Retina (tissue), 1 donor: ENCODE results near the gene HKDC1.
"Not testable (repeated sequence)": the region's sequence is repeated elsewhere in the genome, so short reads cannot be mapped to it uniquely, and the experiment has no call there.

Experiments used
- DNase-seq: peaks from one replicate; pipeline ENCODE4 v3.0.0-alpha.2; 2016

Gene HKDC1

GRCh38 chr10:69243817-69244216 lies 23.7 kb downstream of the HKDC1 start:
- no peak for DNase-seq

- no peak for DNase-seq
Observed at GRCh38 chr10:69246036-69246435, 25.9 kb downstream of the HKDC1 start.

GRCh38 chr10:69246581-69247312 lies 26.6 kb downstream of the HKDC1 start:
- no peak for DNase-seq

GRCh38 chr10:69247313-69247710 lies 27.2 kb downstream of the HKDC1 start:
- DNase-seq = no peak

- no peak for DNase-seq
Observed at GRCh38 chr10:69248117-69248730, 28.1 kb downstream of the HKDC1 start.

GRCh38 chr10:69250041-69250440 lies 29.9 kb downstream of the HKDC1 start:
- DNase-seq = no peak

- DNase-seq = not testable (repeated sequence)
Observed at GRCh38 chr10:69251417-69251816, 31.3 kb downstream of the HKDC1 start.

- no peak for DNase-seq
Observed at GRCh38 chr10:69253171-69253570, 33.0 kb downstream of the HKDC1 start.

- DNase-seq = no peak
Observed at GRCh38 chr10:69254877-69255276, 34.7 kb downstream of the HKDC1 start.

GRCh38 chr10:69259547-69260243 lies 39.6 kb downstream of the HKDC1 start:
- DNase-seq = no peak

- DNase-seq = no peak
Observed at GRCh38 chr10:69261184-69261583, 41.1 kb downstream of the HKDC1 start.

- no peak for DNase-seq
Observed at GRCh38 chr10:69262292-69262751, 42.2 kb downstream of the HKDC1 start.

GRCh38 chr10:69265521-69265920 lies 45.4 kb downstream of the HKDC1 start:
- DNase-seq = no peak

GRCh38 chr10:69268761-69269416 lies 48.8 kb downstream of the HKDC1 start:
- DNase-seq = no peak

- DNase-seq = no peak
Observed at GRCh38 chr10:69269761-69270160, 49.6 kb downstream of the HKDC1 start.

- no peak for DNase-seq
Observed at GRCh38 chr10:69270990-69271389, 50.9 kb downstream of the HKDC1 start.

GRCh38 chr10:69272624-69273023 lies 52.5 kb downstream of the HKDC1 start:
- DNase-seq = no peak

- no peak for DNase-seq
Observed at GRCh38 chr10:69275444-69275843, 55.3 kb downstream of the HKDC1 start.

GRCh38 chr10:69276503-69276902 lies 56.4 kb downstream of the HKDC1 start:
- DNase-seq = no peak

GRCh38 chr10:69278446-69278963 lies 58.4 kb downstream of the HKDC1 start, which contains the start of gene HK1:
HK1 (plus strand) TSS chr10:69278496.
- DNase-seq = no peak

- DNase-seq = no peak
Observed at GRCh38 chr10:69279110-69279509, 59.0 kb downstream of the HKDC1 start.

- no peak for DNase-seq
Observed at GRCh38 chr10:69281507-69282413, 61.6 kb downstream of the HKDC1 start.
